GM21367 (cell line): ENCODE data around the gene MKLN1.

Experiments
- ATAC-seq: cut with Tn5 transposase; IDR thresholded peaks from one replicate; pipeline ENCODE4 v1.9.1; 2021; ENCODE audit not compliant: unreplicated experiment

MKLN1 gene

GRCh38 chr7:131540491-131541162 is 213.0 kb downstream of the MKLN1 start:
- no peak for ATAC-seq

DNA sequence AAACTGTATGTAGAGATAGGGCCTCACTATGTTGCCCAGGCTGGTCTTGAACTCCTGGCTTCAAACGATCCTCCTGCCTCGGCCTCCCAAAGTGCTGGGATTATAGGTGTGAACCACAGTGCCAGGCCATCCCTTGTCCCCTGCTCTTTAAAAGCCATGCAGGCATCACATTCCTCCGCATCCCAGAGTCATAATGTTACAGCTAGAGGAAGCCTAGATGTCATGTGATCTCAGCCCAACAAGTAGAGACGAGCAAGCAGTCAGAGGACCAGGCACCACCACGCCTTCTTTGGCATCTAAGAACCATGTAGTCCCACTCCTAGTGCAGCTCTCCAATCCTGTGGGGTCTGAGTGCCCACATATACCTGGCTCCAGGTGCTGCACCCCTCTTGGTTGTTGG is 215.6 kb downstream of the MKLN1 start:
- no peak for ATAC-seq

DNA sequence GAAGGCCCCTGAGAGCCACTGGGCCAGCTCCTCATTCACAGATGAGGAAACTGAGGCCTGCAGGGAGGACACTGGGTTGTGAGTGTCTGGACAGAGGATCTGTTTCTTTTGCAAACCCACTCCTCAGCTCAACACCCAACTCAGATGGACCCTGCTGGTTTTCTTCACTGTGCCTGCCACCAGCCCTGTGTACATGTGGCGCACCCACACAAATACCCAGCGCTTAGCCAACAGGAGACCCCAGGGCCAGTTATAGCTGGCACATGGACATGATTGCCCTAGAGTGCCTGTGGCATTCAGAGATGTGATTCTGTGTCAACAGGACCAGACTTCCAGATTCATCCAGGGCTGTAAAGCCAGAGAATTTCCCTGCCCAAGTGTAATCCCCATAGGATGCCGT is 216.3 kb downstream of the MKLN1 start:
- no peak for ATAC-seq

DNA sequence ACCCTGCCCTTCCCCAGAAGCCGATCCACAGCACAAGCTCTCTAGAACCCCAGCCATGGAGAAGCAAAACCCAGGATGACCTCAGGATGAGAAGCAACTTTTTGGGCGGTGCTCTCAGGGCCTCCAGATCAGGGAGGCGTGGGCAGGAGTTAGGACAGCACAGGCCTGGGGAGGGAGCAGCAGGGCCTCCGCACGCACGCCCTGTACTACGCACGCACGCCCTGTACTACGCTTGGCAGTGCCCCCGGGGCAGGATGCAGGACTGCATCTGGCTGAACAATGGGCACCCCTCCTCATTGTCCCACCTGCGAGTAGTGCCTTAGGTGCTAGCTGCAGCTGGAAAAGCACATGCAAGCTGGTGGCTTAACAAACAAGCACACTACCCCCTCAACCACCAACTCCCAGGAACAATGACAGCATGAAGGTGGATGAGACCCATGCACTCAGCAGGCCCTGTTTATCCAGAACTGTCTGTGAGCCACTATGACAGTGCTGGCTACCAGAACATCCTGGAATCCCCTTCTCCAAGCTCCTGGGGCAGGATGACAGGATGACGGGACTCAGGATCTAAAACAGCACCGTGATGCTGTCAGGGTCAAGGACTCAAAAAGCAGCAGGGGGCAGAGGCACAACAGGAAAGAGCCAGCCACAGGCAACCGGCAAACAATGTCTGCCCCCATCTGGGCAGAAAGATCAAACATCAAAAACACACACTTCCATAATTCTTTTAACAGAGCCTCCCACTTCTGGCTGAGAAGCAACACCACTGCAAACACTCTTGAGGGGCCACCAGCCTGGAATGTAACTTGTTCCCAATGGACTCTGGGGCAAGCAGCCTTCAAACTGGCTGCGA is 217.0 kb downstream of the MKLN1 start:
- no peak for ATAC-seq

GRCh38 chr7:131546126-131546525 is 218.4 kb downstream of the MKLN1 start:
- no peak for ATAC-seq
